GM23248 (cell line): ENCODE data around the gene MAML3.

ENCODE experiments used
- EZH2 ChIP-seq: fragments of 200-600 bp; sonication (generic); IDR thresholded peaks from 2 replicates; pipeline ENCODE4 v1.6.1; 2018; ENCODE audit warnings: antibody characterized with exemption, mild to moderate bottlenecking; ENCODE audit not compliant: insufficient read depth, poor library complexity, severe bottlenecking
- EZH2phosphoT487 ChIP-seq: fragments of 200-600 bp; sonication (generic); IDR thresholded peaks from 2 replicates; pipeline ENCODE4 v1.6.1; 2018; ENCODE audit warnings: antibody characterized with exemption, moderate library complexity, mild to moderate bottlenecking, low read depth; ENCODE audit not compliant: insufficient read depth

GRCh38 chr4:139963708-139964107 is 190.3 kb downstream of the MAML3 start:
- TF ChIP-seq EZH2 (no peak), EZH2phosphoT487 (no peak)
